ENCODE results near the gene CD300LD.

- TF ChIP-seq CTCF (IDR thresholded peaks at IDR 0.05; ENCODE audit: poor library complexity) (no peak), EZH2phosphoT487 (IDR thresholded peaks at IDR 0.05; ENCODE audit: low read depth, severe bottlenecking, unreplicated experiment) (no peak), EZH2 (IDR thresholded peaks at IDR 0.05; ENCODE audit: borderline replicate concordance) (no peak)
Observed at GRCh38 chr17:74565126-74565525, 27.0 kb downstream of the CD300LD start.
